HepG2 (cell line): Measurements from ENCODE around the gene TPPP2. TPM values are rescaled to one million over a fixed set of nuclear protein-coding genes. Genes with fewer than 3 reads are reported as not detected.

Source experiments
- AKAP8 ChIP-seq: sonication (generic); formaldehyde crosslinking; IDR thresholded peaks from 2 replicates; pipeline ENCODE4 v1.5.1; 2020; ENCODE audit warnings: mild to moderate bottlenecking, missing genetic modification reagents
- BCL6 ChIP-seq: IDR thresholded peaks from 2 replicates; pipeline ENCODE4 v1.6.1; 2016; ENCODE audit warnings: missing genetic modification reagents, missing compliant biosample characterization
- BORCS8-MEF2B ChIP-seq: sonication (generic); formaldehyde crosslinking; IDR thresholded peaks from 2 replicates; pipeline ENCODE4 v1.8.0; 2022; ENCODE audit warnings: mild to moderate bottlenecking, missing genetic modification reagents
- ETV5 ChIP-seq: IDR thresholded peaks from 2 replicates; pipeline ENCODE4 v1.6.1; 2018; ENCODE audit warnings: missing biosample characterization, missing genetic modification reagents, inconsistent platforms, borderline replicate concordance
- FOXC1 ChIP-seq: sonication (generic); formaldehyde crosslinking; IDR thresholded peaks from 2 replicates; pipeline ENCODE4 v1.8.0; 2022; ENCODE audit warnings: mild to moderate bottlenecking, missing genetic modification reagents, borderline replicate concordance
- HNF1B ChIP-seq: sonication (generic); formaldehyde crosslinking; IDR thresholded peaks from 2 replicates; pipeline ENCODE4 v1.5.1; 2020; ENCODE audit warnings: mild to moderate bottlenecking, moderate library complexity, missing genetic modification reagents
- KMT2B ChIP-seq: IDR thresholded peaks from 2 replicates; pipeline ENCODE4 v1.6.1; 2016; ENCODE audit warnings: missing genetic modification reagents, missing compliant biosample characterization
- NAIF1 ChIP-seq: sonication (generic); formaldehyde crosslinking; IDR thresholded peaks from 2 replicates; pipeline ENCODE4 v1.5.0; 2020; ENCODE audit warnings: mild to moderate bottlenecking, missing genetic modification reagents, borderline replicate concordance
- RFX3 ChIP-seq: IDR thresholded peaks from 2 replicates; pipeline ENCODE4 v1.6.1; 2016; ENCODE audit warnings: missing biosample characterization, missing genetic modification reagents
- RORA ChIP-seq: sonication (generic); formaldehyde crosslinking; IDR thresholded peaks from 2 replicates; pipeline ENCODE4 v1.5.0; 2020; ENCODE audit warnings: mild to moderate bottlenecking, missing genetic modification reagents, moderate library complexity
- SAP130 ChIP-seq: IDR thresholded peaks from 2 replicates; pipeline ENCODE4 v1.6.1; 2016; ENCODE audit warnings: low read depth
- SMAD3 ChIP-seq: sonication (generic); formaldehyde crosslinking; IDR thresholded peaks from 2 replicates; pipeline ENCODE4 v1.4.0; 2020; ENCODE audit warnings: missing genetic modification reagents
- SRSF1 ChIP-seq: fragments of 200-400 bp; formaldehyde crosslinking; optimal IDR thresholded peaks from 2 replicates; pipeline ENCODE3; 2017; ENCODE audit warnings: mild to moderate bottlenecking, low read depth, low read length, moderate library complexity
- ZBTB3 ChIP-seq: sonication (generic); formaldehyde crosslinking; IDR thresholded peaks from 2 replicates; pipeline ENCODE4 v1.4.0; 2020; ENCODE audit warnings: low read depth, mild to moderate bottlenecking, moderate library complexity, missing genetic modification reagents, borderline replicate concordance
- ZBTB38 ChIP-seq: sonication (generic); formaldehyde crosslinking; IDR thresholded peaks from 2 replicates; pipeline ENCODE4 v1.5.1; 2020; ENCODE audit warnings: mild to moderate bottlenecking, missing genetic modification reagents
- ZFP37 ChIP-seq: sonication (generic); formaldehyde crosslinking; IDR thresholded peaks from 2 replicates; pipeline ENCODE4 v1.4.0; 2020; ENCODE audit warnings: missing genetic modification reagents, borderline replicate concordance
- ZNF138 ChIP-seq: sonication (generic); formaldehyde crosslinking; IDR thresholded peaks from 2 replicates; pipeline ENCODE4 v1.5.0; 2020; ENCODE audit warnings: mild to moderate bottlenecking, low read depth, missing genetic modification reagents
- ZNF264 ChIP-seq: sonication (generic); formaldehyde crosslinking; IDR thresholded peaks from 2 replicates; pipeline ENCODE4 v1.4.0; 2020; ENCODE audit warnings: missing genetic modification reagents
- ZNF331 ChIP-seq: sonication (generic); formaldehyde crosslinking; IDR thresholded peaks from 2 replicates; pipeline ENCODE4 v1.4.0; 2020; ENCODE audit warnings: missing genetic modification reagents
- ZNF335 ChIP-seq: sonication (generic); formaldehyde crosslinking; IDR thresholded peaks from 2 replicates; pipeline ENCODE4 v1.4.0; 2020; ENCODE audit warnings: missing genetic modification reagents
- ZNF441 ChIP-seq: sonication (generic); formaldehyde crosslinking; IDR thresholded peaks from 2 replicates; pipeline ENCODE4 v1.7.0; 2021; ENCODE audit warnings: missing genetic modification reagents, borderline replicate concordance
- ZNF574 ChIP-seq: sonication (generic); formaldehyde crosslinking; IDR thresholded peaks from 2 replicates; pipeline ENCODE4 v1.4.0; 2020; ENCODE audit warnings: missing genetic modification reagents
- ZNF589 ChIP-seq: sonication (generic); formaldehyde crosslinking; conservative IDR thresholded peaks from 2 replicates; pipeline ENCODE4 v1.8.0; 2022; ENCODE audit warnings: mild to moderate bottlenecking, moderate library complexity, missing genetic modification reagents
- ZNF619 ChIP-seq: sonication (generic); formaldehyde crosslinking; IDR thresholded peaks from 2 replicates; pipeline ENCODE4 v1.4.0; 2020; ENCODE audit warnings: mild to moderate bottlenecking, missing genetic modification reagents
- ZNF709 ChIP-seq: sonication (generic); formaldehyde crosslinking; IDR thresholded peaks from 2 replicates; pipeline ENCODE4 v1.5.0; 2020; ENCODE audit warnings: mild to moderate bottlenecking, missing genetic modification reagents
- ZNF766 ChIP-seq: sonication (generic); formaldehyde crosslinking; IDR thresholded peaks from 2 replicates; pipeline ENCODE4 v1.5.0; 2020; ENCODE audit warnings: missing genetic modification reagents, borderline replicate concordance
- ZNF850 ChIP-seq: sonication (generic); formaldehyde crosslinking; conservative IDR thresholded peaks from 2 replicates; pipeline ENCODE4 v1.9.0; 2021; ENCODE audit warnings: mild to moderate bottlenecking, missing genetic modification reagents
- ZSCAN12 ChIP-seq: sonication (generic); formaldehyde crosslinking; IDR thresholded peaks from 2 replicates; pipeline ENCODE4 v1.9.0; 2021; ENCODE audit warnings: mild to moderate bottlenecking, missing genetic modification reagents
- ZSCAN25 ChIP-seq: sonication (generic); formaldehyde crosslinking; IDR thresholded peaks from 2 replicates; pipeline ENCODE4 v1.8.0; 2022; ENCODE audit warnings: mild to moderate bottlenecking, missing genetic modification reagents
- polyA plus RNA-seq, 8 experiments: library from polyadenylated mRNA; depleted of rRNA in 3 of 8; stranded (reverse) in 7 of 8; unstranded in 1 of 8; fragments of >200 nt; fragmentation: Illumina TruSeq in 4 of 8; extraction: Trizol in 4 of 8; gene quantifications; 2 replicates each; pipeline versions ENCODE4 v1.2.1 to v1.2.3, GENCODE V29; 2011 to 2016; ENCODE audit warnings: low read depth in 4 of 8, missing spikeins in 1 of 8, mixed read lengths in 1 of 8; ENCODE audit not compliant: insufficient read depth in 1 of 8
- total RNA-seq, 5 experiments: library from RNA; depleted of rRNA; stranded (reverse); fragments of >200 nt; fragmentation: Illumina TruSeq; extraction: Trizol; gene quantifications; 2 replicates each; pipeline ENCODE4 v1.2.3, GENCODE V29; 2016; ENCODE audit warnings: low read depth in 1 of 5

Gene TPPP2
- total and polyA plus RNA-seq, 2 of the 13 experiments (the other 11 are each of a cell fraction or from before 2014, with no cell fraction given): 0.58 to 4.2 TPM

- peak; percentile 77; the same call in 1 of the 2 replicates for TF ChIP-seq ZNF589 (CRISPR knock-in tag)
- TF ChIP-seq ZNF619 (CRISPR knock-in tag): 0 out of 2 replicates have a peak, but pooled peaks have one; percentile 2
- peak; percentile 77 for TF ChIP-seq ZNF331
- TF ChIP-seq SRSF1: no peak
- TF ChIP-seq SMAD3 (CRISPR knock-in tag): peak; percentile 93
- peak; percentile 90 for TF ChIP-seq SAP130 (CRISPR knock-in tag)
- peak; percentile 87 for TF ChIP-seq ZNF441
- no peak for TF ChIP-seq AKAP8 (CRISPR knock-in tag)
- TF ChIP-seq ZBTB38 (CRISPR knock-in tag): peak; percentile 70; the same call in 1 of the 2 replicates
- TF ChIP-seq HNF1B (CRISPR knock-in tag): peak; percentile 99
- TF ChIP-seq RFX3 (CRISPR knock-in tag): no peak
- 0 out of 2 replicates have a peak, but pooled peaks have one; percentile 36 for TF ChIP-seq RORA (CRISPR knock-in tag)
- TF ChIP-seq ZNF709 (CRISPR knock-in tag): peak; percentile 89
- TF ChIP-seq KMT2B: no peak
- 0 out of 2 replicates have a peak, but pooled peaks have one; percentile 64 for TF ChIP-seq BORCS8-MEF2B
- TF ChIP-seq ETV5 (CRISPR knock-in tag): peak; percentile 99
- 0 out of 2 replicates have a peak, but pooled peaks have one; percentile 47 for TF ChIP-seq ZNF850 (CRISPR knock-in tag)
- TF ChIP-seq ZNF264: peak; percentile 87; the same call in 1 of the 2 replicates
- TF ChIP-seq ZNF138: no peak
- TF ChIP-seq ZSCAN12 (CRISPR knock-in tag): no peak
- peak; percentile 67; the same call in 1 of the 2 replicates for TF ChIP-seq ZSCAN25 (CRISPR knock-in tag)
- peak; percentile 95; the same call in 1 of the 2 replicates for TF ChIP-seq ZBTB3 (CRISPR knock-in tag)
- peak; percentile 94 for TF ChIP-seq BCL6 (CRISPR knock-in tag)
- peak; percentile 75 for TF ChIP-seq ZNF574 (CRISPR knock-in tag)
- peak; percentile 69; the same call in 1 of the 2 replicates for TF ChIP-seq NAIF1 (CRISPR knock-in tag)
- peak; percentile 64; the same call in 1 of the 2 replicates for TF ChIP-seq FOXC1
- peak; percentile 90 for TF ChIP-seq ZNF335 (CRISPR knock-in tag)
- no peak for TF ChIP-seq ZFP37 (CRISPR knock-in tag)
- 0 out of 2 replicates have a peak, but pooled peaks have one; percentile 40 for TF ChIP-seq ZNF766 (CRISPR knock-in tag)
These were observed 24.2 kb downstream of the TPPP2 start (continued) for GRCh38 chr14:21054123-21054767.
